Measurements from ENCODE around the gene DCAF11. TPM values are rescaled to one million over a fixed set of nuclear protein-coding genes. Genes with fewer than 3 reads are reported as not detected.

The DCAF11 gene
- total RNA-seq, 4 donors from 2014 or later = 55.4 to 114 (median 79.3) TPM

- TF ChIP-seq CTCF (IDR thresholded peaks at IDR 0.05) = no peak
- no peak for TF ChIP-seq POLR2A (IDR thresholded peaks at IDR 0.05)
- intact Hi-C loops (cut with DNase I) = no loop called here
- Histone ChIP-seq H3K27me3 (no peaks in the 10 kb centered on the region), H3K4me1 (peaks cover 3 to 22% (median 3%) of the 10 kb centered on the region in 3 donors), H3K36me3 (no peaks in the 10 kb centered on the region), H3K27ac (peak within 1 kb of the TSS in 2 of 4 donors; percentile 59 to 81), H3K4me3 (no peak within 1 kb of the TSS), H3K9me3 (no peaks in the 10 kb centered on the region)
- no peak for DNase-seq
- WGBS, 2 donors = 84 to 91% methylated on average over 5 of the region's 5 CpGs
Observed at GRCh38 chr14:24130380-24130716, 15.8 kb downstream of the DCAF11 start, which contains the start of gene FITM1. Gene FITM1 (plus strand): TSS chr14:24130659. CDS start chr14:24131564, 905 bp downstream.

GRCh38 chr14:24130717-24131548 is 16.4 kb downstream of the DCAF11 start:
- Histone ChIP-seq H3K27me3 (no peaks in the 10 kb centered on the region), H3K4me1 (peaks cover 4 to 25% (median 5%) of the 10 kb centered on the region in 3 donors), H3K36me3 (no peaks in the 10 kb centered on the region), H3K4me3 (no peak overlapping the region), H3K27ac (peak overlapping the region in 2 of 4 donors; percentile 59 to 81), H3K9me3 (no peaks in the 10 kb centered on the region)
- no peak for TF ChIP-seq CTCF (IDR thresholded peaks at IDR 0.05)
- intact Hi-C loops (cut with DNase I) = no loop called here
- 10 to 71% methylated on average over 1 to 5 of the region's 7 CpGs for WGBS, 2 donors
- no peak for DNase-seq

GRCh38 chr14:24131549-24131966 is 17.0 kb downstream of the DCAF11 start:
- Histone ChIP-seq H3K27ac (peak overlapping the region in 2 of 4 donors; percentile 59 to 81), H3K4me3 (no peak overlapping the region)
- 85 to 100% methylated on average over 1 to 8 of the region's 15 CpGs for WGBS, 2 donors

GRCh38 chr14:24132061-24132685 is 17.6 kb downstream of the DCAF11 start:
- 42 to 44% methylated on average over 14 to 18 of the region's 24 CpGs for WGBS, 2 donors
- Histone ChIP-seq H3K27ac (peak overlapping the region in 2 of 4 donors; percentile 59 to 81), H3K27me3 (no peaks in the 10 kb centered on the region), H3K4me3 (no peak overlapping the region), H3K9me3 (no peaks in the 10 kb centered on the region), H3K4me1 (peaks cover 11 to 34% (median 13%) of the 10 kb centered on the region in 3 donors), H3K36me3 (peaks cover 0 to 1% (median 0%) of the 10 kb centered on the region in 3 donors)
- DNase-seq = no peak
- intact Hi-C loops (cut with DNase I) = no loop called here
- TF ChIP-seq CTCF (IDR thresholded peaks at IDR 0.05) (no peak), POLR2A (IDR thresholded peaks at IDR 0.05) (no peak)

More at GRCh38 chr14:24131549-24131966, 17.0 kb downstream of the DCAF11 start:
- Histone ChIP-seq H3K36me3 (no peaks in the 10 kb centered on the region), H3K27me3 (no peaks in the 10 kb centered on the region), H3K9me3 (no peaks in the 10 kb centered on the region), H3K4me1 (peaks cover 5 to 28% (median 7%) of the 10 kb centered on the region in 3 donors)
- TF ChIP-seq POLR2A (IDR thresholded peaks at IDR 0.05) (no peak), CTCF (IDR thresholded peaks at IDR 0.05) (no peak)
- no peak for DNase-seq
- intact Hi-C loops (cut with DNase I) = no loop called here

- TF ChIP-seq POLR2A (IDR thresholded peaks at IDR 0.05) = no peak
- Histone ChIP-seq H3K27me3 (no peaks in the 10 kb centered on the region), H3K36me3 (peaks cover 3 to 9% (median 5%) of the 10 kb centered on the region in 3 donors), H3K4me3 (no peak overlapping the region), H3K9me3 (no peaks in the 10 kb centered on the region), H3K4me1 (peaks cover 19 to 42% (median 20%) of the 10 kb centered on the region in 3 donors), H3K27ac (no peak overlapping the region)
- 91 to 100% methylated on average over 2 of the region's 2 CpGs for WGBS, 2 donors
- DNase-seq = no peak
- intact Hi-C loops (cut with DNase I) = no loop called here
Observed at GRCh38 chr14:24132976-24133375, 18.4 kb downstream of the DCAF11 start.

Measured in esophagus squamous epithelium (tissue), 5 donors.